ENCODE data around the gene DNAAF5. TPM values are rescaled to one million over a fixed set of nuclear protein-coding genes. Genes with fewer than 3 reads are reported as not detected.
A peak's percentile ranks its signal among the peaks of the same experiment; 100 is the strongest.

The DNAAF5 gene
- total and polyA plus RNA-seq, 2 experiments from 2014 or later = 32.7 to 93.8 TPM

GRCh38 chr7:711093-711921 lies 15.2 kb upstream of the DNAAF5 start:
- Histone ChIP-seq H3K4me3 (peak overlapping the region; percentile 84), H3K9me3 (ENCODE audit: low read depth) (no peaks in the 10 kb centered on the region), H3K27me3 (no peaks in the 10 kb centered on the region), H3K36me3 (no peaks in the 10 kb centered on the region), H3K27ac (no peak overlapping the region), H3K4me1 (ENCODE audit: low read depth) (no peaks in the 10 kb centered on the region)
- no peak for DNase-seq (ENCODE audit: low read depth in 1 of 2, low spot score in 1 of 2)
- TF ChIP-seq CTCF (IDR thresholded peaks at IDR 0.05; ENCODE audit: low read depth, low read length) = no peak

DNA sequence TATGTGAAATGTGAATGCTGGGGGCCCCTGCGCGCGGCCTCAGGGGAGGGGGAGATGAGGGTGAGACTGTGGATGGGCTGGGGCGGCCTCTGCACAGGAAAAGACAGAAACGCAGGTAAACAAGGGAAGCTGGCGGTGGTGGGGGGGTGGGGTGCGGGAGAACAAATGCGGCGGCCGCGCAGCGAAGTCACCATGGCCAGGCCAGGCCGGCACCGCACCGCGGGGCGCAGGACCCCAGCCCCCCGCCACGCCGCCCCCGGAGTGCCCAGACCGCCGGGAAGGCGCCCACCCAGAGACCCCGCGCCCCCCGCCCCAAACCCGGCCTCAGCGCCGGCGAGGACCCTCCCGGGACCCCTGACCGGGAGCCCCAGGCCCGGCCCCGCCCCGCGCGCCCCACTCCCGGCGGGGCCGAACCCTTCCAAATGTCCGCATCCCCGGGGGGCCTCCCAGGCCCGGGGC lies 14.5 kb upstream of the DNAAF5 start:
- Histone ChIP-seq H3K4me3 (peak overlapping the region; percentile 84), H3K9me3 (ENCODE audit: low read depth) (no peaks in the 10 kb centered on the region), H3K36me3 (no peaks in the 10 kb centered on the region), H3K27me3 (no peaks in the 10 kb centered on the region), H3K4me1 (ENCODE audit: low read depth) (no peaks in the 10 kb centered on the region), H3K27ac (no peak overlapping the region)
- no peak for TF ChIP-seq CTCF (IDR thresholded peaks at IDR 0.05; ENCODE audit: low read depth, low read length)
- DNase-seq (ENCODE audit: low read depth in 1 of 2, low spot score in 1 of 2) = no peak

DNA sequence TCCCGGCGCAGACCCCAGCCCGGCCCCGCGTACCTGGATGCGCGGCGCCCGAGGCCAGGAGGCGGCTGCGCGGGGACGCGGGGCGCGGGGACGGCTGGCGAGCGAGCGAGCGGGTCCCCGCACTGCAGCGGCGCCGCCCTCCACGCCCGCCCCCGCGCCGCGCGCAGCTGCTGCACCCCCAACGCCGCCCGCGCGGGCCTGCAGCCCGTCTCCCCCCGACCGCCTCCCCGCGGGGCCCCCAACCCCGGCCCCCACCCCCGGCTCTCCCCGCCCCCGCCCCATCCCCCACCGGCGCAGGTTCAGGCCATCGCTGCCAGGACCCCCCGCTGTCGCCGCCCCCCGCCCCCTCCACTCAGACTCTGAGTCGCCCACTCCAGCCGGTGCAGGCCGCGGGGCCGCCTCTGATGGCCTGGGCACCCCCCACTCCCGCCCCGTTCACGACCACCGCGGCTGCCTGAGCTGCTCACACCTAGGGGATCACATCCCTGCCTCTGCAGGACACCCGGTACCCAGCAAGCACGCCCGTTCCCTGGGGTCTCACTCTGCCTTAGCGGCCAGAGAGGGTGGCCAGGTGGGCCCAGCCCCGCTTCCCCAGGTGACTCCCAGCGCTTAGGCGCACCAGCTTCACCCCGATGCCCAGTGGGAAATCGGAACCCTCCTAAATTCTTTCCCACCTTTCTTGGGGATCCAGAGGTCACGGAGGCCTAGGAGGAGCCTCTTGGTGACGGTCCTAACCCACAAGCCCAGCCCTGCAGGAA lies 13.9 kb upstream of the DNAAF5 start:
- DNase-seq (ENCODE audit: low read depth in 1 of 2, low spot score in 1 of 2) = peak in 1 of 2 donors; percentile 36
- H3K4me3 ChIP-seq = peak overlapping the region; percentile 84
- no peaks in the 10 kb centered on the region for H3K36me3 ChIP-seq
- no peak for TF ChIP-seq CTCF (IDR thresholded peaks at IDR 0.05; ENCODE audit: low read depth, low read length)
- no peaks in the 10 kb centered on the region for H3K4me1 ChIP-seq (ENCODE audit: low read depth)
- no peaks in the 10 kb centered on the region for H3K27me3 ChIP-seq
- H3K27ac ChIP-seq = no peak overlapping the region
- H3K9me3 ChIP-seq (ENCODE audit: low read depth) = no peaks in the 10 kb centered on the region

DNA sequence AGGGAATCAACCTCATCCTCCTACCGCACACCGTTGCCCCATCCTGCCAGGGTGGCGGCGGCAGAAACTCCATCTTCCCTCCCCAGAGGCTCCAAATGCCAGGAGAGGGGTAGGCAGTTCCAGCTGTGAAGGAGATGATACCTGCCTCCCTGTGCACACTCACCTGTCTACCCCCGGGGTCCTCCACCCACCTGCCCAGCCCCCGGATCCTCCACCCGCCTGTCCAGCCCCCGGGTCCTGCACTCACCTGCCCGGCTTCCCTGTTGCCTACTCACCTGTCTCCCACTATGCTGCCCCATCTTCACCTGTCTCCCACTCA lies 13.4 kb upstream of the DNAAF5 start:
- no peak for TF ChIP-seq CTCF (IDR thresholded peaks at IDR 0.05; ENCODE audit: low read depth, low read length)
- H3K27me3 ChIP-seq = no peaks in the 10 kb centered on the region
- no peaks in the 10 kb centered on the region for H3K36me3 ChIP-seq
- no peak for DNase-seq (ENCODE audit: low read depth in 1 of 2, low spot score in 1 of 2)
- H3K27ac ChIP-seq = no peak overlapping the region
- no peaks in the 10 kb centered on the region for H3K4me1 ChIP-seq (ENCODE audit: low read depth)
- no peaks in the 10 kb centered on the region for H3K9me3 ChIP-seq (ENCODE audit: low read depth)
- no peak overlapping the region for H3K4me3 ChIP-seq

- no peak for DNase-seq (ENCODE audit: low read depth in 1 of 2, low spot score in 1 of 2)
- no peak for TF ChIP-seq CTCF (IDR thresholded peaks at IDR 0.05; ENCODE audit: low read depth, low read length)
- no peaks in the 10 kb centered on the region for H3K9me3 ChIP-seq (ENCODE audit: low read depth)
- no peak overlapping the region for H3K4me3 ChIP-seq
- H3K36me3 ChIP-seq = no peaks in the 10 kb centered on the region
- no peaks in the 10 kb centered on the region for H3K4me1 ChIP-seq (ENCODE audit: low read depth)
- no peaks in the 10 kb centered on the region for H3K27me3 ChIP-seq
- no peak overlapping the region for H3K27ac ChIP-seq
These were observed 12.8 kb upstream of the DNAAF5 start for GRCh38 chr7:713488-714230.
